ENCODE measurements around the gene OXLD1. TPM values are rescaled to one million over a fixed set of nuclear protein-coding genes. Genes with fewer than 3 reads are reported as not detected.

The OXLD1 gene
- total RNA-seq, 1 donor from 2014 or later = 10.4 TPM

GRCh38 chr17:81701288-81702071 is 35.1 kb upstream of the OXLD1 start:
- H3K36me3 ChIP-seq (ENCODE audit: control insufficient read depth in 3 of 3, insufficient read depth in 3 of 3, low read length in 3 of 3) = peaks cover 44 to 51% (median 44%) of the 10 kb centered on the region in 3 donors
- H3K4me3 ChIP-seq (ENCODE audit: low read length in 3 of 3) = peak overlapping the region; percentile 54 to 98 (median 96)
- no peak overlapping the region for H3K27ac ChIP-seq (ENCODE audit: low read depth, low read length)
- H3K9me3 ChIP-seq (ENCODE audit: control insufficient read depth in 3 of 3, low read length in 3 of 3) = no peaks in the 10 kb centered on the region
- peak overlapping the region; percentile 97 to 100 (median 98) for H3K9ac ChIP-seq (ENCODE audit: low read depth in 1 of 3, low read length in 3 of 3)
- H3K4me1 ChIP-seq (ENCODE audit: control insufficient read depth in 3 of 3, insufficient read depth in 3 of 3, low read length in 3 of 3) = peaks cover 31 to 54% (median 44%) of the 10 kb centered on the region in 3 donors
- no peaks in the 10 kb centered on the region for H3K27me3 ChIP-seq (ENCODE audit: control insufficient read depth in 3 of 3, insufficient read depth in 3 of 3, low read length in 3 of 3)

GRCh38 chr17:81700353-81701287 is 34.2 kb upstream of the OXLD1 start:
- Histone ChIP-seq H3K9me3 (ENCODE audit: control insufficient read depth in 3 of 3, low read length in 3 of 3) (no peaks in the 10 kb centered on the region), H3K27ac (ENCODE audit: low read depth, low read length) (no peak overlapping the region), H3K36me3 (ENCODE audit: control insufficient read depth in 3 of 3, insufficient read depth in 3 of 3, low read length in 3 of 3) (peaks cover 42 to 51% (median 44%) of the 10 kb centered on the region in 3 donors), H3K4me3 (ENCODE audit: low read length in 3 of 3) (peak overlapping the region in 1 of 3 donors; percentile 98), H3K27me3 (ENCODE audit: control insufficient read depth in 3 of 3, insufficient read depth in 3 of 3, low read length in 3 of 3) (no peaks in the 10 kb centered on the region), H3K9ac (ENCODE audit: low read depth in 1 of 3, low read length in 3 of 3) (no peak overlapping the region), H3K4me1 (ENCODE audit: control insufficient read depth in 3 of 3, insufficient read depth in 3 of 3, low read length in 3 of 3) (peaks cover 31 to 55% (median 45%) of the 10 kb centered on the region in 3 donors)

GRCh38 chr17:81697261-81698044 is 31.0 kb upstream of the OXLD1 start:
- Histone ChIP-seq H3K4me3 (ENCODE audit: low read length in 3 of 3) (no peak overlapping the region), H3K27ac (ENCODE audit: low read depth, low read length) (peak overlapping the region; percentile 85), H3K4me1 (ENCODE audit: control insufficient read depth in 3 of 3, insufficient read depth in 3 of 3, low read length in 3 of 3) (peaks cover 17 to 39% (median 33%) of the 10 kb centered on the region in 3 donors), H3K9ac (ENCODE audit: low read depth in 1 of 3, low read length in 3 of 3) (peak overlapping the region in 1 of 3 donors; percentile 71), H3K36me3 (ENCODE audit: control insufficient read depth in 3 of 3, insufficient read depth in 3 of 3, low read length in 3 of 3) (peaks cover 54 to 63% (median 55%) of the 10 kb centered on the region in 3 donors), H3K9me3 (ENCODE audit: control insufficient read depth in 3 of 3, low read length in 3 of 3) (no peaks in the 10 kb centered on the region), H3K27me3 (ENCODE audit: control insufficient read depth in 3 of 3, insufficient read depth in 3 of 3, low read length in 3 of 3) (no peaks in the 10 kb centered on the region)

GRCh38 chr17:81696218-81696941 is 30.0 kb upstream of the OXLD1 start:
- Histone ChIP-seq H3K36me3 (ENCODE audit: control insufficient read depth in 3 of 3, insufficient read depth in 3 of 3, low read length in 3 of 3) (peaks cover 59 to 68% (median 61%) of the 10 kb centered on the region in 3 donors), H3K9me3 (ENCODE audit: control insufficient read depth in 3 of 3, low read length in 3 of 3) (no peaks in the 10 kb centered on the region), H3K4me1 (ENCODE audit: control insufficient read depth in 3 of 3, insufficient read depth in 3 of 3, low read length in 3 of 3) (peaks cover 6 to 28% (median 22%) of the 10 kb centered on the region in 3 donors), H3K4me3 (ENCODE audit: low read length in 3 of 3) (no peak overlapping the region), H3K27ac (ENCODE audit: low read depth, low read length) (peak overlapping the region; percentile 85), H3K27me3 (ENCODE audit: control insufficient read depth in 3 of 3, insufficient read depth in 3 of 3, low read length in 3 of 3) (no peaks in the 10 kb centered on the region), H3K9ac (ENCODE audit: low read depth in 1 of 3, low read length in 3 of 3) (peak overlapping the region in 1 of 3 donors; percentile 71)

GRCh38 chr17:81695801-81696200 is 29.4 kb upstream of the OXLD1 start:
- Histone ChIP-seq H3K27me3 (ENCODE audit: control insufficient read depth in 3 of 3, insufficient read depth in 3 of 3, low read length in 3 of 3) (no peaks in the 10 kb centered on the region), H3K36me3 (ENCODE audit: control insufficient read depth in 3 of 3, insufficient read depth in 3 of 3, low read length in 3 of 3) (peaks cover 56 to 68% (median 60%) of the 10 kb centered on the region in 3 donors), H3K9me3 (ENCODE audit: control insufficient read depth in 3 of 3, low read length in 3 of 3) (no peaks in the 10 kb centered on the region), H3K4me3 (ENCODE audit: low read length in 3 of 3) (no peak overlapping the region), H3K9ac (ENCODE audit: low read depth in 1 of 3, low read length in 3 of 3) (peak overlapping the region in 1 of 3 donors; percentile 33), H3K27ac (ENCODE audit: low read depth, low read length) (no peak overlapping the region), H3K4me1 (ENCODE audit: control insufficient read depth in 3 of 3, insufficient read depth in 3 of 3, low read length in 3 of 3) (peaks cover under 1 to 22% (median 17%) of the 10 kb centered on the region in 3 donors)

GRCh38 chr17:81695211-81695610 is 28.8 kb upstream of the OXLD1 start:
- Histone ChIP-seq H3K9me3 (ENCODE audit: control insufficient read depth in 3 of 3, low read length in 3 of 3) (no peaks in the 10 kb centered on the region), H3K36me3 (ENCODE audit: control insufficient read depth in 3 of 3, insufficient read depth in 3 of 3, low read length in 3 of 3) (peaks cover 58 to 68% (median 62%) of the 10 kb centered on the region in 3 donors), H3K4me3 (ENCODE audit: low read length in 3 of 3) (no peak overlapping the region), H3K4me1 (ENCODE audit: control insufficient read depth in 3 of 3, insufficient read depth in 3 of 3, low read length in 3 of 3) (peaks cover 0 to 19% (median 15%) of the 10 kb centered on the region in 3 donors), H3K9ac (ENCODE audit: low read depth in 1 of 3, low read length in 3 of 3) (no peak overlapping the region), H3K27ac (ENCODE audit: low read depth, low read length) (no peak overlapping the region), H3K27me3 (ENCODE audit: control insufficient read depth in 3 of 3, insufficient read depth in 3 of 3, low read length in 3 of 3) (no peaks in the 10 kb centered on the region)

GRCh38 chr17:81694810-81695209 is 28.4 kb upstream of the OXLD1 start:
- Histone ChIP-seq H3K4me1 (ENCODE audit: control insufficient read depth in 3 of 3, insufficient read depth in 3 of 3, low read length in 3 of 3) (peaks cover 0 to 19% (median 15%) of the 10 kb centered on the region in 3 donors), H3K9me3 (ENCODE audit: control insufficient read depth in 3 of 3, low read length in 3 of 3) (no peaks in the 10 kb centered on the region), H3K36me3 (ENCODE audit: control insufficient read depth in 3 of 3, insufficient read depth in 3 of 3, low read length in 3 of 3) (peaks cover 62 to 72% (median 65%) of the 10 kb centered on the region in 3 donors), H3K27me3 (ENCODE audit: control insufficient read depth in 3 of 3, insufficient read depth in 3 of 3, low read length in 3 of 3) (no peaks in the 10 kb centered on the region), H3K27ac (ENCODE audit: low read depth, low read length) (no peak overlapping the region), H3K4me3 (ENCODE audit: low read length in 3 of 3) (no peak overlapping the region), H3K9ac (ENCODE audit: low read depth in 1 of 3, low read length in 3 of 3) (no peak overlapping the region)

- Histone ChIP-seq H3K36me3 (ENCODE audit: control insufficient read depth in 3 of 3, insufficient read depth in 3 of 3, low read length in 3 of 3) (peaks cover 69 to 79% (median 73%) of the 10 kb centered on the region in 3 donors), H3K9me3 (ENCODE audit: control insufficient read depth in 3 of 3, low read length in 3 of 3) (no peaks in the 10 kb centered on the region), H3K27ac (ENCODE audit: low read depth, low read length) (no peak overlapping the region), H3K27me3 (ENCODE audit: control insufficient read depth in 3 of 3, insufficient read depth in 3 of 3, low read length in 3 of 3) (no peaks in the 10 kb centered on the region), H3K9ac (ENCODE audit: low read depth in 1 of 3, low read length in 3 of 3) (no peak overlapping the region), H3K4me1 (ENCODE audit: control insufficient read depth in 3 of 3, insufficient read depth in 3 of 3, low read length in 3 of 3) (peaks cover 0 to 19% (median 15%) of the 10 kb centered on the region in 3 donors), H3K4me3 (ENCODE audit: low read length in 3 of 3) (no peak overlapping the region)
Observed at GRCh38 chr17:81693509-81694210, 27.3 kb upstream of the OXLD1 start.
